WTC11 (cell line): ENCODE results near the gene EIF4E. TPM values are rescaled to one million over a fixed set of nuclear protein-coding genes. Genes with fewer than 3 reads are reported as not detected.
A peak's percentile ranks its signal among the peaks of the same experiment; 100 is the strongest.

Experiments
- ATAC-seq: fragments of 200-7000 bp; cut with Tn5 transposase; 2 replicates; pipeline ENCODE4 v1.10.0; 2021; ENCODE audit warnings: mild to moderate bottlenecking, moderate library complexity
- CTCF ChIA-PET: fragments of 300-600 bp; sonication (Branson Sonifier 250); formaldehyde crosslinking; loops from one replicate; lab custom pipeline; 2021; ENCODE audit warnings: antibody characterized with exemption; lab: Charles Lee
- POLR2A ChIA-PET: fragments of 350-600 bp; sonication (Branson Sonifier 250); formaldehyde crosslinking; loops from one replicate; lab custom pipeline; 2021; ENCODE audit warnings: antibody characterized with exemption; lab: Charles Lee
- DNase-seq: peaks from one replicate; pipeline ENCODE4 v3.0.0; 2021; ENCODE audit warnings: low spot score
- H3K27ac Mint-ChIP-seq: 2 replicates; pipeline ENCODE4 v1.8.0; 2021; ENCODE audit warnings: mixed read lengths
- H3K27me3 Mint-ChIP-seq: 2 replicates; pipeline ENCODE4 v1.8.0; 2021; ENCODE audit warnings: low read depth, mild to moderate bottlenecking, moderate library complexity, mixed read lengths
- H3K36me3 Mint-ChIP-seq: 2 replicates; pipeline ENCODE4 v1.8.0; 2021; ENCODE audit warnings: mixed read lengths
- H3K4me1 Mint-ChIP-seq: 2 replicates; pipeline ENCODE4 v1.8.0; 2022; ENCODE audit warnings: mixed read lengths
- H3K4me3 Mint-ChIP-seq: 2 replicates; pipeline ENCODE4 v1.8.0; 2021; ENCODE audit warnings: mild to moderate bottlenecking, moderate library complexity, mixed read lengths
- H3K9me3 Mint-ChIP-seq: 2 replicates; pipeline ENCODE4 v1.8.0; 2021; ENCODE audit warnings: mixed read lengths
- CTCF ChIP-seq: fragments of 200-600 bp; IDR thresholded peaks from 2 replicates; pipeline ENCODE4 v1.8.0; 2022; ENCODE audit warnings: antibody characterized with exemption
- ELF4 ChIP-seq: sonication (generic); formaldehyde crosslinking; IDR thresholded peaks from 2 replicates; pipeline ENCODE4 v1.8.1; 2022; ENCODE audit warnings: low read depth, mild to moderate bottlenecking, moderate library complexity, missing genetic modification reagents
- ETV6 ChIP-seq: sonication (generic); formaldehyde crosslinking; IDR thresholded peaks from 2 replicates; pipeline ENCODE4 v1.8.1; 2022; ENCODE audit warnings: mild to moderate bottlenecking, missing genetic modification reagents
- FOXJ3 ChIP-seq: sonication (generic); formaldehyde crosslinking; IDR thresholded peaks from 2 replicates; pipeline ENCODE4 v1.9.0; 2021; ENCODE audit warnings: missing genetic modification reagents, mild to moderate bottlenecking, borderline replicate concordance
- GABPB1 ChIP-seq: sonication (generic); formaldehyde crosslinking; IDR thresholded peaks from 2 replicates; pipeline ENCODE4 v1.8.1; 2023; ENCODE audit warnings: mild to moderate bottlenecking, missing genetic modification reagents
- GRHL2 ChIP-seq: fragments of 250-450 bp; sonication (Bioruptor Pico); IDR thresholded peaks from 2 replicates; pipeline ENCODE4 v1.8.0; 2022; ENCODE audit warnings: mild to moderate bottlenecking, moderate library complexity; ENCODE audit not compliant: insufficient replicate concordance, severe bottlenecking
- IRF2 ChIP-seq: sonication (generic); formaldehyde crosslinking; IDR thresholded peaks from 2 replicates; pipeline ENCODE4 v1.8.0; 2022; ENCODE audit warnings: low read depth, missing genetic modification reagents, borderline replicate concordance
- JAZF1 ChIP-seq: fragments of 250-450 bp; sonication (Bioruptor Pico); IDR thresholded peaks from 2 replicates; pipeline ENCODE4 v1.9.0; 2021; ENCODE audit warnings: moderate library complexity, mild to moderate bottlenecking, inconsistent platforms
- NR3C1 ChIP-seq: sonication (generic); formaldehyde crosslinking; conservative IDR thresholded peaks from 2 replicates; pipeline ENCODE4 v1.8.1; 2023; ENCODE audit warnings: low read depth, mild to moderate bottlenecking, missing genetic modification reagents
- RORB ChIP-seq: fragments of 250-450 bp; sonication (Bioruptor Pico); IDR thresholded peaks from 2 replicates; pipeline ENCODE4 v1.9.0; 2021; ENCODE audit warnings: mild to moderate bottlenecking
- SMAD3 ChIP-seq: sonication (generic); formaldehyde crosslinking; IDR thresholded peaks from 2 replicates; pipeline ENCODE4 v1.8.0; 2022; ENCODE audit warnings: missing genetic modification reagents, mild to moderate bottlenecking, borderline replicate concordance
- SOX15 ChIP-seq: fragments of 250-450 bp; sonication (Bioruptor Pico); IDR thresholded peaks from 2 replicates; pipeline ENCODE4 v1.9.0; 2021; ENCODE audit warnings: mild to moderate bottlenecking
- SP1 ChIP-seq: sonication (generic); formaldehyde crosslinking; conservative IDR thresholded peaks from 2 replicates; pipeline ENCODE4 v1.8.1; 2022; ENCODE audit warnings: missing genetic modification reagents
- ZNF121 ChIP-seq: sonication (generic); formaldehyde crosslinking; IDR thresholded peaks from 2 replicates; pipeline ENCODE4 v1.8.0; 2023; ENCODE audit warnings: missing genetic modification reagents
- ZNF219 ChIP-seq: sonication (generic); formaldehyde crosslinking; IDR thresholded peaks from 2 replicates; pipeline ENCODE4 v1.8.0; 2023; ENCODE audit warnings: missing genetic modification reagents, mild to moderate bottlenecking, borderline replicate concordance
- ZNF317 ChIP-seq: sonication (generic); formaldehyde crosslinking; IDR thresholded peaks from 2 replicates; pipeline ENCODE4 v1.8.1; 2023; ENCODE audit warnings: low read depth, mild to moderate bottlenecking, moderate library complexity, missing genetic modification reagents, borderline replicate concordance
- ZNF396 ChIP-seq: fragments of 250-450 bp; sonication (Bioruptor Pico); IDR thresholded peaks from 2 replicates; pipeline ENCODE4 v1.8.0; 2021; ENCODE audit warnings: mild to moderate bottlenecking, moderate library complexity, borderline replicate concordance
- ZNF423 ChIP-seq: fragments of 250-450 bp; sonication (Bioruptor Pico); IDR thresholded peaks from 2 replicates; pipeline ENCODE4 v2.1.2; 2022; ENCODE audit warnings: mild to moderate bottlenecking, moderate library complexity
- total RNA-seq: library from RNA; stranded (reverse); gene quantifications from 3 replicates; pipeline ENCODE4 v1.2.3, GENCODE V29; 2021
- TF ChIP-seq, protein P1 (sequence below): sonication (generic); formaldehyde crosslinking; IDR thresholded peaks from 2 replicates; pipeline ENCODE4 v1.8.1; 2022; ENCODE audit warnings: low read depth, mild to moderate bottlenecking, moderate library complexity, missing genetic modification reagents, borderline replicate concordance
- TF ChIP-seq, protein P2 (sequence below): fragments of 250-450 bp; sonication (Bioruptor Pico); IDR thresholded peaks from 2 replicates; pipeline ENCODE4 v1.9.0; 2021; ENCODE audit warnings: mild to moderate bottlenecking
- TF ChIP-seq, protein P3 (sequence below): sonication (generic); formaldehyde crosslinking; IDR thresholded peaks from 2 replicates; pipeline ENCODE4 v1.8.1; 2022; ENCODE audit warnings: low read depth, missing genetic modification reagents, borderline replicate concordance
- TF ChIP-seq, protein P4 (sequence below): sonication (generic); formaldehyde crosslinking; IDR thresholded peaks from 2 replicates; pipeline ENCODE4 v1.8.1; 2022; ENCODE audit warnings: mild to moderate bottlenecking, missing genetic modification reagents, moderate library complexity, borderline replicate concordance
- TF ChIP-seq, protein P5 (sequence below): sonication (generic); formaldehyde crosslinking; IDR thresholded peaks from 2 replicates; pipeline ENCODE4 v1.8.1; 2023; ENCODE audit warnings: mild to moderate bottlenecking, missing genetic modification reagents, borderline replicate concordance

The EIF4E gene
- total RNA-seq, 1 experiment from 2014 or later: 174 TPM

DNA sequence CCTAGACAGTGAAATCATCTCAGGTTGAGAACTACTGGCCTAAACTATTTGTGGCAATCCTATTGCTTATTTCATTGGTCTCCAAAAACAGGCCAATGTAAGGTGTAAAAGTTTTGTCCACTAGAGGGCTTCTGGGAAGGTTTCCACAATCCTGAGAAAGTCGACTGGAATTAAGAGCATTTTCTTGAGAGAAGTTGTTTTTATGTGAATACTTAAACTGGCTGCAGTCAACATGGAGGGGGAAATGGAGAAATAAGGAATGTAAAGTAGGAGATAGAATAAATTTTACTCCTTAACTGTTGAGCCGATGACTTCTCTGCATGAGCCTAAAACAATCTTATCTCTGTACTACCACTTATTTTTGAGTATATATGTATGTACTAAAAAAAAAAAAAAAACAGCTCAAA is 11.0 kb upstream of the EIF4E start:
- Mint-ChIP-seq H3K27ac (peak overlapping the region; percentile 36; the same call in 1 of the 2 replicates), H3K4me1 (peaks cover 25% of the 10 kb centered on the region), H3K9me3 (peaks cover 5% of the 10 kb centered on the region), H3K27me3 (no peaks in the 10 kb centered on the region), H3K4me3 (no peak overlapping the region), H3K36me3 (no peaks in the 10 kb centered on the region)
- ChIA-PET POLR2A (interaction anchor here (0.6 to 0.7 kb wide), 2 partner anchors 758 to 795 kb away, joined by 3 to 4 read pairs; no protein-coding TSS in a partner anchor), CTCF (interaction anchor here (0.6 to 1.8 kb wide), 3 partner anchors 28 to 116 kb away, joined by 3 to 6 read pairs (median 3); partner anchors contain the start of gene METAP1)
- DNase-seq (no peak), ATAC-seq (peak; percentile 77)
- TF ChIP-seq JAZF1 (CRISPR knock-in tag): no peak
- TF ChIP-seq ZNF219: no peak
- TF ChIP-seq, protein P1, sequence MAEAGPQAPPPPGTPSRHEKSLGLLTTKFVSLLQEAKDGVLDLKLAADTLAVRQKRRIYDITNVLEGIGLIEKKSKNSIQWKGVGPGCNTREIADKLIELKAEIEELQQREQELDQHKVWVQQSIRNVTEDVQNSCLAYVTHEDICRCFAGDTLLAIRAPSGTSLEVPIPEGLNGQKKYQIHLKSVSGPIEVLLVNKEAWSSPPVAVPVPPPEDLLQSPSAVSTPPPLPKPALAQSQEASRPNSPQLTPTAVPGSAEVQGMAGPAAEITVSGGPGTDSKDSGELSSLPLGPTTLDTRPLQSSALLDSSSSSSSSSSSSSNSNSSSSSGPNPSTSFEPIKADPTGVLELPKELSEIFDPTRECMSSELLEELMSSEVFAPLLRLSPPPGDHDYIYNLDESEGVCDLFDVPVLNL (CRISPR knock-in tag): no peak
- TF ChIP-seq CTCF: peak; percentile 57
- TF ChIP-seq ZNF423 (CRISPR knock-in tag): no peak
- TF ChIP-seq, protein P2, sequence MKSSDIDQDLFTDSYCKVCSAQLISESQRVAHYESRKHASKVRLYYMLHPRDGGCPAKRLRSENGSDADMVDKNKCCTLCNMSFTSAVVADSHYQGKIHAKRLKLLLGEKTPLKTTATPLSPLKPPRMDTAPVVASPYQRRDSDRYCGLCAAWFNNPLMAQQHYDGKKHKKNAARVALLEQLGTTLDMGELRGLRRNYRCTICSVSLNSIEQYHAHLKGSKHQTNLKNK: no peak
- no peak for TF ChIP-seq ZNF396 (CRISPR knock-in tag)
- TF ChIP-seq RORB (CRISPR knock-in tag): no peak

DNA sequence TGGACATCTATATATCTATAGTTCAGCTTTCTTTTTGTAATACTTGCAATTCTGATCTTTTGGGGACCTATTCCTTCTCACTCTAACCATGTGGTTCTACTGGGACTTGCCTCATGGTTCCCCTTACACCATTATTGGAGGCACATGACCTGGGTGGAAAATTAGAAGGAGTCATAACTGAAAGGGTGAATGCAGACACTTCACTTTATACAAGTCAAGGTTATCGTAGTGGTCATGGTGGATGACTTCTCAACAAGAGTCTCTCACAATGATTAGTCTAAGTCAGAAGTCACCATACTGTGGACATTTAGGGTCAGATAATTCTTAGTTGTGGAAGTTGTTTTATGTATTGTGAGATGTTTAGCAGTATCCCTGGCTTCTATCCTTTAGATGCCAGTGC is 10.5 kb upstream of the EIF4E start:
- H3K9me3 Mint-ChIP-seq: peaks cover 5% of the 10 kb centered on the region
- no peak overlapping the region for H3K4me3 Mint-ChIP-seq
- H3K36me3 Mint-ChIP-seq: no peaks in the 10 kb centered on the region
- H3K27me3 Mint-ChIP-seq: no peaks in the 10 kb centered on the region
- no peak overlapping the region for H3K27ac Mint-ChIP-seq
- ChIA-PET POLR2A (no interaction called here), CTCF (interaction anchor here (1.2 to 1.8 kb wide), 2 partner anchors 56 kb away, joined by 4 to 6 read pairs; partner anchors contain the start of gene METAP1)
- ATAC-seq (no peak), DNase-seq (no peak)
- TF ChIP-seq GRHL2 (CRISPR knock-in tag): no peak
- no peak for TF ChIP-seq IRF2
- TF ChIP-seq ZNF121 (CRISPR knock-in tag): no peak
- no peak for TF ChIP-seq SMAD3
- TF ChIP-seq, protein P3, sequence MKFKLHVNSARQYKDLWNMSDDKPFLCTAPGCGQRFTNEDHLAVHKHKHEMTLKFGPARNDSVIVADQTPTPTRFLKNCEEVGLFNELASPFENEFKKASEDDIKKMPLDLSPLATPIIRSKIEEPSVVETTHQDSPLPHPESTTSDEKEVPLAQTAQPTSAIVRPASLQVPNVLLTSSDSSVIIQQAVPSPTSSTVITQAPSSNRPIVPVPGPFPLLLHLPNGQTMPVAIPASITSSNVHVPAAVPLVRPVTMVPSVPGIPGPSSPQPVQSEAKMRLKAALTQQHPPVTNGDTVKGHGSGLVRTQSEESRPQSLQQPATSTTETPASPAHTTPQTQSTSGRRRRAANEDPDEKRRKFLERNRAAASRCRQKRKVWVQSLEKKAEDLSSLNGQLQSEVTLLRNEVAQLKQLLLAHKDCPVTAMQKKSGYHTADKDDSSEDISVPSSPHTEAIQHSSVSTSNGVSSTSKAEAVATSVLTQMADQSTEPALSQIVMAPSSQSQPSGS (CRISPR knock-in tag): no peak
- no peak for TF ChIP-seq ELF4 (CRISPR knock-in tag)
- TF ChIP-seq, protein P4, sequence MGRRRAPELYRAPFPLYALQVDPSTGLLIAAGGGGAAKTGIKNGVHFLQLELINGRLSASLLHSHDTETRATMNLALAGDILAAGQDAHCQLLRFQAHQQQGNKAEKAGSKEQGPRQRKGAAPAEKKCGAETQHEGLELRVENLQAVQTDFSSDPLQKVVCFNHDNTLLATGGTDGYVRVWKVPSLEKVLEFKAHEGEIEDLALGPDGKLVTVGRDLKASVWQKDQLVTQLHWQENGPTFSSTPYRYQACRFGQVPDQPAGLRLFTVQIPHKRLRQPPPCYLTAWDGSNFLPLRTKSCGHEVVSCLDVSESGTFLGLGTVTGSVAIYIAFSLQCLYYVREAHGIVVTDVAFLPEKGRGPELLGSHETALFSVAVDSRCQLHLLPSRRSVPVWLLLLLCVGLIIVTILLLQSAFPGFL (CRISPR knock-in tag): no peak
- TF ChIP-seq, protein P5, sequence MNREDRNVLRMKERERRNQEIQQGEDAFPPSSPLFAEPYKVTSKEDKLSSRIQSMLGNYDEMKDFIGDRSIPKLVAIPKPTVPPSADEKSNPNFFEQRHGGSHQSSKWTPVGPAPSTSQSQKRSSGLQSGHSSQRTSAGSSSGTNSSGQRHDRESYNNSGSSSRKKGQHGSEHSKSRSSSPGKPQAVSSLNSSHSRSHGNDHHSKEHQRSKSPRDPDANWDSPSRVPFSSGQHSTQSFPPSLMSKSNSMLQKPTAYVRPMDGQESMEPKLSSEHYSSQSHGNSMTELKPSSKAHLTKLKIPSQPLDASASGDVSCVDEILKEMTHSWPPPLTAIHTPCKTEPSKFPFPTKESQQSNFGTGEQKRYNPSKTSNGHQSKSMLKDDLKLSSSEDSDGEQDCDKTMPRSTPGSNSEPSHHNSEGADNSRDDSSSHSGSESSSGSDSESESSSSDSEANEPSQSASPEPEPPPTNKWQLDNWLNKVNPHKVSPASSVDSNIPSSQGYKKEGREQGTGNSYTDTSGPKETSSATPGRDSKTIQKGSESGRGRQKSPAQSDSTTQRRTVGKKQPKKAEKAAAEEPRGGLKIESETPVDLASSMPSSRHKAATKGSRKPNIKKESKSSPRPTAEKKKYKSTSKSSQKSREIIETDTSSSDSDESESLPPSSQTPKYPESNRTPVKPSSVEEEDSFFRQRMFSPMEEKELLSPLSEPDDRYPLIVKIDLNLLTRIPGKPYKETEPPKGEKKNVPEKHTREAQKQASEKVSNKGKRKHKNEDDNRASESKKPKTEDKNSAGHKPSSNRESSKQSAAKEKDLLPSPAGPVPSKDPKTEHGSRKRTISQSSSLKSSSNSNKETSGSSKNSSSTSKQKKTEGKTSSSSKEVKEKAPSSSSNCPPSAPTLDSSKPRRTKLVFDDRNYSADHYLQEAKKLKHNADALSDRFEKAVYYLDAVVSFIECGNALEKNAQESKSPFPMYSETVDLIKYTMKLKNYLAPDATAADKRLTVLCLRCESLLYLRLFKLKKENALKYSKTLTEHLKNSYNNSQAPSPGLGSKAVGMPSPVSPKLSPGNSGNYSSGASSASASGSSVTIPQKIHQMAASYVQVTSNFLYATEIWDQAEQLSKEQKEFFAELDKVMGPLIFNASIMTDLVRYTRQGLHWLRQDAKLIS (CRISPR knock-in tag): no peak
- no peak for TF ChIP-seq SOX15 (CRISPR knock-in tag)
- no peak for TF ChIP-seq ETV6 (CRISPR knock-in tag)
- no peak for TF ChIP-seq FOXJ3 (CRISPR knock-in tag)
- TF ChIP-seq ZNF317 (CRISPR knock-in tag): no peak
- no peak for TF ChIP-seq GABPB1 (CRISPR knock-in tag)
- no peak for TF ChIP-seq ZNF396 (CRISPR knock-in tag)
- no peak for TF ChIP-seq SP1 (CRISPR knock-in tag)
- no peak for TF ChIP-seq NR3C1 (CRISPR knock-in tag)
- H3K4me1 Mint-ChIP-seq: peaks cover 25% of the 10 kb centered on the region
